Gastroesophageal sphincter (tissue), 4 donors: ENCODE measurements around the gene UBE2D1. TPM values are rescaled to one million over a fixed set of nuclear protein-coding genes. Genes with fewer than 3 reads are reported as not detected.
A peak's percentile ranks its signal among the peaks of the same experiment; 100 is the strongest.

Experiments
- ATAC-seq: fragments of 150-250 bp; one replicate; pipeline ENCODE4 v1.9.1; 2016; ENCODE audit warnings: mild to moderate bottlenecking, moderate library complexity
- H3K27ac ChIP-seq, 4 donors: fragments of 200-600 bp; sonication (generic) in 3 of 4; 1 replicate in 3 of 4; 2 replicates in 1 of 4; pipeline ENCODE4 v1.5.1; 2016 to 2019
- H3K27me3 ChIP-seq: fragments of 200-600 bp; sonication (generic); one replicate; pipeline ENCODE4 v1.5.1; 2019
- H3K36me3 ChIP-seq, 2 donors: fragments of 200-600 bp; sonication (generic); one replicate each; pipeline ENCODE4 v1.5.1; 2019; ENCODE audit warnings: control low read depth in 1 of 2
- H3K4me1 ChIP-seq, 3 donors: fragments of 200-600 bp; sonication (generic); 1 replicate in 2 of 3; 2 replicates in 1 of 3; pipeline ENCODE4 v1.5.1; 2016 to 2019; ENCODE audit warnings: control low read depth in 2 of 3
- H3K4me3 ChIP-seq, 2 donors: fragments of 200-600 bp; sonication (generic); one replicate each; pipeline ENCODE4 v1.5.1; 2019; ENCODE audit warnings: mild to moderate bottlenecking in 1 of 2, moderate library complexity in 1 of 2
- H3K9me3 ChIP-seq, 3 donors: fragments of 200-600 bp; sonication (generic); one replicate each; pipeline ENCODE4 v1.5.1; 2017 to 2019; ENCODE audit warnings: control low read depth in 2 of 3
- EP300 ChIP-seq: sonication (generic); formaldehyde crosslinking; IDR thresholded peaks from one replicate; pipeline ENCODE4 v1.6.1; 2017; ENCODE audit warnings: antibody characterized with exemption, mild to moderate bottlenecking
- POLR2A ChIP-seq, 2 donors: fragments of 450-650 bp; IDR thresholded peaks; one replicate each; pipeline ENCODE4 v1.6.1; 2017; ENCODE audit warnings: antibody characterized with exemption in 2 of 2, mild to moderate bottlenecking in 2 of 2, moderate library complexity in 1 of 2
- POLR2AphosphoS5 ChIP-seq: sonication (generic); formaldehyde crosslinking; IDR thresholded peaks from one replicate; pipeline ENCODE4 v1.6.1; 2017; ENCODE audit warnings: antibody characterized with exemption
- WGBS, 2 donors: methylation state at CpG; one replicate each; pipeline ENCODE4 v1.1.5; 2018; ENCODE audit warnings: low coverage in 1 of 2; 5-methylcytosine and 5-hydroxymethylcytosine counted together
- total RNA-seq, 4 donors: library from RNA; depleted of rRNA; stranded (reverse); fragments of >200 nt; gene quantifications; one replicate each; pipeline ENCODE4 v1.1.0, GENCODE V29; 2016
- TF ChIP-seq, protein P1 (sequence below), 4 experiments: fragments of 200-600 bp in 2 of 4; fragments of 450-650 bp in 2 of 4; sonication (generic) in 1 of 4; IDR thresholded peaks; one replicate each; pipeline ENCODE4 v1.5.1; 2017 to 2019; ENCODE audit warnings: antibody characterized with exemption in 4 of 4, mild to moderate bottlenecking in 2 of 4, moderate library complexity in 2 of 4

UBE2D1 gene
- 10 to 100 TPM; 16.4 to 23.5 (median 19.0) TPM for total RNA-seq

DNA sequence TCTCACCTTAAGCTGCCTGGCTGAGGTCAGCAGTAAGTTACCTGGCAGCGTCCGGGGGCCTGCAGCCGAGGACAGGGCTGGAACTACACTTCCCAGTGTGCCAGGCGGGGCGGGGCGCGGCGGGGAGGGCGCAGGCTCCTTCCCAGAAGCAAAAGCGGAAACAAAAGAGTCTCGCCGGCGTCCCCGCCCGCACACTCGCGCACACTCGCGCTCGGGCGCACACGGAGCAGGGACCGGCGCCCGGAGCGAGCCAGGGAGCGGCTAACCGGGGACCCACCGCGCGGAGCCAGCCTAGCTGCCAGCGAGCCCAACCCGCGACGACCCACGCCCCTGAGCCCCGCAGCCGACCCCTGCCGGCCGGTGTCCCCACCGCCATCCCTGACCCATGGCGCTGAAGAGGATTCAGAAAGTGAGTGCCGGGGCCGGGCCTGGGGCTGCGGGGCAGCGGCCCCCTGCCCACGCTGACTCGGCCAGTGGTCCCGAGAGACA lies at the start of gene UBE2D1:
Gene UBE2D1 (plus strand): TSS at position 190 of the 489 bp plus-strand sequence. CDS start 196 bp downstream, at position 386.
- no peaks in the 10 kb centered on the region for H3K9me3 ChIP-seq
- H3K27ac ChIP-seq, result peak within 1 kb of the TSS; percentile 65 to 91 (median 88)
- WGBS, 2 donors, result no CpG with 5 or more reads among the region's 49 CpGs
- peaks cover 0 to 34% (median 0%) of the 10 kb centered on the region in 3 donors for H3K4me1 ChIP-seq
- H3K27me3 ChIP-seq, result no peaks in the 10 kb centered on the region
- TF ChIP-seq, protein P1, sequence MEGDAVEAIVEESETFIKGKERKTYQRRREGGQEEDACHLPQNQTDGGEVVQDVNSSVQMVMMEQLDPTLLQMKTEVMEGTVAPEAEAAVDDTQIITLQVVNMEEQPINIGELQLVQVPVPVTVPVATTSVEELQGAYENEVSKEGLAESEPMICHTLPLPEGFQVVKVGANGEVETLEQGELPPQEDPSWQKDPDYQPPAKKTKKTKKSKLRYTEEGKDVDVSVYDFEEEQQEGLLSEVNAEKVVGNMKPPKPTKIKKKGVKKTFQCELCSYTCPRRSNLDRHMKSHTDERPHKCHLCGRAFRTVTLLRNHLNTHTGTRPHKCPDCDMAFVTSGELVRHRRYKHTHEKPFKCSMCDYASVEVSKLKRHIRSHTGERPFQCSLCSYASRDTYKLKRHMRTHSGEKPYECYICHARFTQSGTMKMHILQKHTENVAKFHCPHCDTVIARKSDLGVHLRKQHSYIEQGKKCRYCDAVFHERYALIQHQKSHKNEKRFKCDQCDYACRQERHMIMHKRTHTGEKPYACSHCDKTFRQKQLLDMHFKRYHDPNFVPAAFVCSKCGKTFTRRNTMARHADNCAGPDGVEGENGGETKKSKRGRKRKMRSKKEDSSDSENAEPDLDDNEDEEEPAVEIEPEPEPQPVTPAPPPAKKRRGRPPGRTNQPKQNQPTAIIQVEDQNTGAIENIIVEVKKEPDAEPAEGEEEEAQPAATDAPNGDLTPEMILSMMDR (IDR thresholded peaks at IDR 0.05), result peak in 3 of 4 experiments; percentile 18 to 41 (median 34)
- peak; percentile 95 to 96 for TF ChIP-seq POLR2A (IDR thresholded peaks at IDR 0.05)
- TF ChIP-seq POLR2AphosphoS5, result peak; percentile 97
- TF ChIP-seq EP300, result no peak
- no peaks in the 10 kb centered on the region for H3K36me3 ChIP-seq
- H3K4me3 ChIP-seq, result peak within 1 kb of the TSS; percentile 92
- peak; percentile 95 for ATAC-seq

DNA sequence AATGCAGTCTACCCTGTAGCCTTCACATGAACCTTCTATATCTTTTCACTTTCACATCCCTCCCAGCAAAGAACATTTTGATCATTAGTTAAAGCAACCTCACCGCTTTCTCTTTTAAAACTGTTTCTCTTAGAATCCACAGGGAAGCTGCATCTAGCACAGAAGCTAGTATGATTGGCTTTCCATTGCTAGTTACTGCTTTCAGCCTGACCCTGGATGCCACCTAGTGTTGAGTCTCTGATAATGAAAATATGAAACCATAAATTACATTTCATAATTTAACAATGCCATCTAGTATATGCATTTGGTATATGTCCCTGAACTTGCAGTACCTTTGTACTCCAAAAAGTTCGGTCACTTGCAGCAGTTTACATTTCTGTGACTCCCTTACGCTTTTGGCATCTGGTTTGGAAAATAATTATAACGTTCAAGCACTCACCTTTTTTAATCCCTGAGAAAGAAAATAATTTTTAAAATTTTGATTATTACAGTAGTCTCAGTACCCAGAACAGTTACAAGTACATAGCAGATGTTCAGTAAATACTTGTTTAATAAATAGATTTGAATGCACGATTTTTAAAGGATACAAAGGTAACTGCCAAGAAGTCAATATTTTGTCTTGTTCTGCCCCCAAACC lies 43.1 kb upstream of the UBE2D1 start:
- Histone ChIP-seq H3K4me3 (no peak overlapping the region), H3K27me3 (no peaks in the 10 kb centered on the region), H3K36me3 (no peaks in the 10 kb centered on the region), H3K27ac (no peak overlapping the region), H3K9me3 (no peaks in the 10 kb centered on the region), H3K4me1 (no peaks in the 10 kb centered on the region)
- ATAC-seq, result no peak
- no peak for TF ChIP-seq EP300
- TF ChIP-seq POLR2A (IDR thresholded peaks at IDR 0.05), result no peak
- TF ChIP-seq, protein P1 (IDR thresholded peaks at IDR 0.05), result peak; percentile 58 to 88 (median 77)
- TF ChIP-seq POLR2AphosphoS5, result no peak
- WGBS, 2 donors, result 27 to 44% methylated on average over 5 of the region's 5 CpGs

DNA sequence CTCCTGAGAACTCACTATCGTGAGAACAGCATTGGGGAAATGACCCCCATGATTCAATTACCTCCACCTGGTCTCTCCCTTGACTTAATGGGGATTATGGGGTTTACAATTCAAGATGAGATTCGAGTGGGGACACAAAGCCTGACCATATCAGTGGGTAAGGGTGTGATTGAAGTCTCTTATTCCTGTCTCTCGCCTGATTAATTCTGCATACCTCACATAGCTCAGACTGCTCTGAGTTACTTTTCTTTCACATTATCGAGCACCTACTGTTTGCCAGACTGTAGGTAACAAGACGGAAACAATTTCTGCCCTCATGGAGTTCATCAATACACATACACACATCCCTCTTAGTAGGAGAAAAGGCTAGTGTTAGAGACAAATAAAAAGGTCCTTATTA lies 40.8 kb upstream of the UBE2D1 start:
- H3K4me1 ChIP-seq, result no peaks in the 10 kb centered on the region
- no peak overlapping the region for H3K27ac ChIP-seq
- TF ChIP-seq, protein P1 (IDR thresholded peaks at IDR 0.05), result no peak
- no peak for TF ChIP-seq POLR2A (IDR thresholded peaks at IDR 0.05)
- no peaks in the 10 kb centered on the region for H3K9me3 ChIP-seq
- H3K27me3 ChIP-seq, result no peaks in the 10 kb centered on the region
- WGBS, 2 donors, result 65 to 77% methylated on average over 5 of the region's 5 CpGs
- no peak for ATAC-seq
- H3K36me3 ChIP-seq, result no peaks in the 10 kb centered on the region
- no peak overlapping the region for H3K4me3 ChIP-seq

DNA sequence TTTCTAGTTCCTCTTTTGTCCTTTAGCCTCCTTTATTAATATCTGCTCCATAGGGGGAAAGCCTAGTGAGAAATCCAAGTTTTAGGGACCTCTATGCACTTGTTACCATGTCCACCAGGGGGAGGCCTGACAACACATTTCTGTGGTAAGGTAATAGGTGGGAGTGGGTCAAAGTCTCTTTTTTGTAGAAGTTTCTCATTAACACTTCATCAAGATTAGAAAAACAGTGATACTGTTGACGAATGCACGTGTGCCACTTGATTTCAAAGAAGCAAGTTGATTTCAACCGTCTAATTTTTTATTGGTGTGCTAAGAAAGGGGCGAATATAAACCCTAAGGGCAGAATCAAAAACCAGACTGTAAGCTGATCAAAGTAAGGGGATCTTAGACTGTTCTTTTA lies 35.2 kb upstream of the UBE2D1 start:
- TF ChIP-seq, protein P1 (IDR thresholded peaks at IDR 0.05), result peak; percentile 62 to 76 (median 70)
- no peak for TF ChIP-seq POLR2A (IDR thresholded peaks at IDR 0.05)
- Histone ChIP-seq H3K4me3 (no peak overlapping the region), H3K9me3 (no peaks in the 10 kb centered on the region), H3K36me3 (no peaks in the 10 kb centered on the region), H3K4me1 (no peaks in the 10 kb centered on the region), H3K27ac (no peak overlapping the region), H3K27me3 (peaks cover 16% of the 10 kb centered on the region)
- 8 to 23% methylated on average over 4 of the region's 4 CpGs for WGBS, 2 donors
- peak; percentile 43 for ATAC-seq

DNA sequence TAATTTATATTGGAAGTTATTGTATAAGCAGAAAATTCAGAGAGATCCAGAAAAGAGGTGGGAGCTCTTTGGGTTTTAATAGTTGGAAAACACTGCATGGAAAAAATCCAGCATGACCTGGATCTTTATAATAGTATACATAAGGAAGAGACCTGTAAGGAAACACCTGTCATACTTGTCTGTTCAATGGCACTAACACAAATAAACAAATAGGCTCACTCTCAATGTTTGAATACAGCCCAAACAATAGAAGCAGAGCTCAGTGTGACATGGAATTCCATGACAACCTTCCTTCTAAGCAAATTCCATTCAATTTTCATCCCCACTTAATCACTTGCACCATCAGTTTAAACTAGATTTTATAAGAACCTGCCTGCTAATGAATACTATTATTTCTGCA lies 34.1 kb upstream of the UBE2D1 start:
- Histone ChIP-seq H3K9me3 (no peaks in the 10 kb centered on the region), H3K4me3 (no peak overlapping the region), H3K36me3 (no peaks in the 10 kb centered on the region), H3K27me3 (peaks cover 24% of the 10 kb centered on the region), H3K4me1 (no peaks in the 10 kb centered on the region), H3K27ac (no peak overlapping the region)
- ATAC-seq, result no peak
- TF ChIP-seq POLR2A (IDR thresholded peaks at IDR 0.05), result no peak
- TF ChIP-seq, protein P1 (IDR thresholded peaks at IDR 0.05), result no peak
- TF ChIP-seq POLR2AphosphoS5, result no peak
- no peak for TF ChIP-seq EP300
